ENCODE results near the gene PCARE. TPM values are rescaled to one million over a fixed set of nuclear protein-coding genes. Genes with fewer than 3 reads are reported as not detected.

Gene PCARE
- total RNA-seq, 2 donors from 2014 or later = not detected

DNA sequence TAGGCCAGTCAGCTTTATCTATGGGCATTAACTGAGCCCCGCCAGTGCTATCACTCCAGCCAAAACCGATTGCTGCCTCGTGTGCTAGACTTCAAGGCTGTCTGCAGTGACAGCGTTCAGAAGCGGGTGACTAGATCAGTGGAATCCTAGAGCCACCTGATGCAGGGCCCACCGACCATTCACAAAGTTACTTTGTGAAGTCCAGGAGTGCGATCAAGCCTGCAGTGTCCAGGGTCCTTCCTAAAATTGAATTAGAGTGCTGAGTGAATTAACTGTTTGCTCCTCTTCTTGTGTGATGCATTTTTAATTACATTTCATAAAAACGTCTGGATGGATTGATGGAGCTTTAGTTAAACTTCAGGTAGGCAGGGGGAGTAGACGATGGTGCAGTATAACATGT, 13.9 kb downstream of the PCARE start:
- Histone ChIP-seq H3K4me3 (no peak overlapping the region), H3K36me3 (replicated peaks in 1 of 2; ENCODE audit: insufficient read depth in 1 of 2, low read depth in 2 of 2) (no peaks in the 10 kb centered on the region), H3K9me3 (no peaks in the 10 kb centered on the region), H3K27me3 (no peaks in the 10 kb centered on the region), H3K27ac (no peak overlapping the region), H3K4me1 (peaks cover 14% of the 10 kb centered on the region)
- TF ChIP-seq, protein P1, sequence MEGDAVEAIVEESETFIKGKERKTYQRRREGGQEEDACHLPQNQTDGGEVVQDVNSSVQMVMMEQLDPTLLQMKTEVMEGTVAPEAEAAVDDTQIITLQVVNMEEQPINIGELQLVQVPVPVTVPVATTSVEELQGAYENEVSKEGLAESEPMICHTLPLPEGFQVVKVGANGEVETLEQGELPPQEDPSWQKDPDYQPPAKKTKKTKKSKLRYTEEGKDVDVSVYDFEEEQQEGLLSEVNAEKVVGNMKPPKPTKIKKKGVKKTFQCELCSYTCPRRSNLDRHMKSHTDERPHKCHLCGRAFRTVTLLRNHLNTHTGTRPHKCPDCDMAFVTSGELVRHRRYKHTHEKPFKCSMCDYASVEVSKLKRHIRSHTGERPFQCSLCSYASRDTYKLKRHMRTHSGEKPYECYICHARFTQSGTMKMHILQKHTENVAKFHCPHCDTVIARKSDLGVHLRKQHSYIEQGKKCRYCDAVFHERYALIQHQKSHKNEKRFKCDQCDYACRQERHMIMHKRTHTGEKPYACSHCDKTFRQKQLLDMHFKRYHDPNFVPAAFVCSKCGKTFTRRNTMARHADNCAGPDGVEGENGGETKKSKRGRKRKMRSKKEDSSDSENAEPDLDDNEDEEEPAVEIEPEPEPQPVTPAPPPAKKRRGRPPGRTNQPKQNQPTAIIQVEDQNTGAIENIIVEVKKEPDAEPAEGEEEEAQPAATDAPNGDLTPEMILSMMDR (IDR thresholded peaks at IDR 0.05) = no peak
- no peak for TF ChIP-seq POLR2A (IDR thresholded peaks at IDR 0.05)
- WGBS, 2 donors = 61 to 67% methylated on average over 9 of the region's 9 CpGs
- ATAC-seq = no peak
- intact Hi-C loops (cut with DNase I) = no loop called here
- no peak for DNase-seq

DNA sequence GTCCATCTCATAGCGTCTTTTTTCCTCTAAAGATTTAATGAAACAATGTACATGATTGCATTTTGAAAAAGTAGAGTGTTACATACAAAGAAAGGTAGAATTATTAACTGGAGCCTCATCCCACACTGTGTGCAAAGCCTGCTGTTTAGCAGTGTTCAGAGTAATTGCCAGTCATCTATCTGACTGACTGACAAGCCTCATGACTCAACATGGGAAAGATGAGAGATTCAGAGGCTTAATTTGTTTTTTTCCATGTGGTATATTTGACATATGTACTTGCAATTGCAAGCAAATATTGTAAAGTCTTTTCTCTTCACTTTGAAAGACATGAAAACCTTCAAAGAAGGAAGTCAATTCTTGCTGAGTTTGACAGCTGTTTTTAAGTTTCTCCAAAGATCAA, 14.7 kb downstream of the PCARE start:
- no peaks in the 10 kb centered on the region for H3K36me3 ChIP-seq (replicated peaks in 1 of 2; ENCODE audit: insufficient read depth in 1 of 2, low read depth in 2 of 2)
- intact Hi-C loops (cut with DNase I) = no loop called here
- H3K27me3 ChIP-seq = no peaks in the 10 kb centered on the region
- no peak overlapping the region for H3K27ac ChIP-seq
- 90 to 93% methylated on average over 1 of the region's 1 CpG for WGBS, 2 donors
- H3K4me3 ChIP-seq = no peak overlapping the region
- no peak for TF ChIP-seq POLR2A (IDR thresholded peaks at IDR 0.05)
- TF ChIP-seq, protein P1 (IDR thresholded peaks at IDR 0.05) = no peak
- no peak for ATAC-seq
- no peak for DNase-seq
- H3K4me1 ChIP-seq = peaks cover 14% of the 10 kb centered on the region
- H3K9me3 ChIP-seq = no peaks in the 10 kb centered on the region

DNA sequence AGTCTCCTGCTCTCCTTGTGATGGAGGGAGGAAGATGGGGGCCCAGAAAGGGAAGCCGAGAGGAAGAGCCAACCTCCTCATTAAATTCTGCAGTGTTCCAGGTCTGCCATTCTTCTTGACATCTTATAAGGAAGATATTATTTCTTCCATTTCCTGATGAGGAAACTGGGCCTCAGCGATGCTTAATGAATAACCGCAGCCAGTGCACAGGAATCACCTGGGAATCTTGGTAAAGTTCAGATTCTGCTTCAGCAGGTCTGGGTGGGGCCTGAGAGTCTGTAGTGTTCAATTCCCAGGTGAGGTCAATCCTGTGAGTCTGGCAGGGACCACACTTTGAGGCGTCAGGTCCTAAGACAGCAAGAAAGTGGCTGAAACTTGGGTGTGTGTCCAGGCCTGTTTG, 17.3 kb downstream of the PCARE start:
- intact Hi-C loops (cut with DNase I) = no loop called here
- ATAC-seq (no peak), DNase-seq (no peak)
- TF ChIP-seq, protein P1 (IDR thresholded peaks at IDR 0.05) = no peak
- TF ChIP-seq POLR2A (IDR thresholded peaks at IDR 0.05) = no peak
- no peak overlapping the region for H3K27ac ChIP-seq
- 93 to 98% methylated on average over 3 to 4 of the region's 4 CpGs for WGBS, 2 donors
- no peaks in the 10 kb centered on the region for H3K36me3 ChIP-seq (replicated peaks in 1 of 2; ENCODE audit: insufficient read depth in 1 of 2, low read depth in 2 of 2)
- no peak overlapping the region for H3K4me3 ChIP-seq
- no peaks in the 10 kb centered on the region for H3K4me1 ChIP-seq
- H3K27me3 ChIP-seq = no peaks in the 10 kb centered on the region
- H3K9me3 ChIP-seq = no peaks in the 10 kb centered on the region

DNA sequence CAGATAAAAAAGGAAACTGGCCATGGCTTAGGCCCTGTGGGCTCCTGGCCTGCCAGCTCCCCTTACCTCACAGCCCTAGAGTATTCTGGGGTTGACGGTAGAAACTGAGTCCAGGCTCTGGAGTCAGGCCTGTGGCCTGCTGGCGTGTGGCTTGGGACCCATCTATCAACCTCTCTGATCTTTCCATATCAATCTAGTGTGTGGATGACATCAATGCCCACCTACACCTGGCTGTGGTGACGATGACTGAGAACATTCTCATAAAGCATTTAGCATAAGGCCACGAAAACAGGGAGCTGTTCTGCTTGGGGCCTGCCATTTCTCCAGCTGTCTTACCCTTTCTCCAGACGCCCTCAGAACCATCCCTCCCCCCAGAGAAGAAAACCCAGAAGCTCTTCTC, 17.9 kb downstream of the PCARE start:
- TF ChIP-seq POLR2A (IDR thresholded peaks at IDR 0.05) = no peak
- TF ChIP-seq, protein P1 (IDR thresholded peaks at IDR 0.05) = no peak

DNA sequence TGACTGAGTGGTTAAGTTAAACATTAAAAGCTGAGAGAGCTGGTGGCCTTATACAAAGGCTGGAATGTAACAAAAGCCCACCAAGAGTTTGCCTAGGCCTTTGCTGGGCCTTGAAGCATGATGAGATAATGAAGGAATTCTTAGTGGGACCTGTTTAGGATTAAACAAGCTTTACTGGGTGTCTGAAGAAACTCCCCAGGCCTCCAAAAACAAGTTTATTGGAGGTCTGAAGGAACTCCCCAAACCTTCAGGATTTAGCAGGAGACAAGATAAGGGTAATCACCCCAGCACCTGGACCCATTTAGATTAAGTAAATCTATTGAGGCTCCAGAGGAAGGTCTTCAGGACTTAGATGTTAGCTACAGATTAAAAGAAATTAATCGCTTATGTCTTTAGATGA, 18.7 kb downstream of the PCARE start:
- H3K27me3 ChIP-seq = no peaks in the 10 kb centered on the region
- intact Hi-C loops (cut with DNase I) = no loop called here
- H3K36me3 ChIP-seq (replicated peaks in 1 of 2; ENCODE audit: insufficient read depth in 1 of 2, low read depth in 2 of 2) = no peaks in the 10 kb centered on the region
- ATAC-seq (no peak), DNase-seq (no peak)
- H3K27ac ChIP-seq = no peak overlapping the region
- H3K9me3 ChIP-seq = no peaks in the 10 kb centered on the region
- TF ChIP-seq, protein P1 (IDR thresholded peaks at IDR 0.05) = no peak
- no peak for TF ChIP-seq POLR2A (IDR thresholded peaks at IDR 0.05)
- 83 to 100% methylated on average over 1 of the region's 1 CpG for WGBS, 2 donors
- no peak overlapping the region for H3K4me3 ChIP-seq
- no peaks in the 10 kb centered on the region for H3K4me1 ChIP-seq

More for the DNA sequence above, 17.9 kb downstream of the PCARE start:
- Histone ChIP-seq H3K27me3 (no peaks in the 10 kb centered on the region), H3K36me3 (replicated peaks in 1 of 2; ENCODE audit: insufficient read depth in 1 of 2, low read depth in 2 of 2) (no peaks in the 10 kb centered on the region), H3K9me3 (no peaks in the 10 kb centered on the region), H3K27ac (no peak overlapping the region), H3K4me1 (no peaks in the 10 kb centered on the region), H3K4me3 (no peak overlapping the region)
- DNase-seq (no peak), ATAC-seq (no peak)
- intact Hi-C loops (cut with DNase I) = no loop called here
- 88 to 95% methylated on average over 2 to 5 of the region's 5 CpGs for WGBS, 2 donors
